Kidney tubule cell (primary cell): Measurements from ENCODE around the gene TPK1.

ENCODE experiments used
- DNase-seq: peaks from one replicate; pipeline ENCODE4 v3.0.0-alpha.2; 2018; ENCODE audit warnings: low spot score

TPK1 gene

GRCh38 chr7:144407266-144407931 is 428.5 kb downstream of the TPK1 start:
- DNase-seq: peak; percentile 51

- DNase-seq: no peak
Measured at GRCh38 chr7:144404946-144405345, 430.9 kb downstream of the TPK1 start.

GRCh38 chr7:144403649-144404061 is 432.2 kb downstream of the TPK1 start, which contains the start of gene NOBOX:
Gene NOBOX (minus strand): TSS chr7:144403693.
- DNase-seq: no peak

GRCh38 chr7:144403102-144403501 is 432.8 kb downstream of the TPK1 start:
- no peak for DNase-seq
